K562 (cell line): ENCODE measurements around the gene ATL2. TPM values are rescaled to one million over a fixed set of nuclear protein-coding genes. Genes with fewer than 3 reads are reported as not detected.

ENCODE experiments used
- ATAC-seq: fragments of 200-7000 bp; cut with Tn5 transposase; 3 replicates; pipeline ENCODE4 v1.9.1; 2020; ENCODE audit warnings: moderate library complexity
- BruUV-seq: library from RNA; stranded (reverse); fragments of 400-500 nt; replicated peaks from 2 replicates; lab custom pipeline; 2021; lab: Mats Ljungman, UMichigan
- CTCF ChIA-PET: fragments of 300-600 bp; formaldehyde crosslinking; extraction: SDS; loops from one replicate; lab custom pipeline; 2021; ENCODE audit warnings: low intra/inter-chr PET ratio; lab: Yijun Ruan, JAX
- POLR2A ChIA-PET: fragments of 300-600, 350-650 bp; sonication (Branson Sonifier 250); formaldehyde crosslinking; extraction: SDS; loops from one replicate; lab custom pipeline; 2021; ENCODE audit warnings: antibody characterized with exemption, inconsistent platforms; lab: Yijun Ruan, JAX
- DNase-seq, 4 experiments: peaks; one replicate each; pipeline versions ENCODE4 v3.0.0 to v3.0.0-alpha.2; 2011 to 2018; ENCODE audit warnings: low spot score in 3 of 4, mixed read lengths in 3 of 4; ENCODE audit errors: extremely low read depth in 1 of 4
- FAIRE-seq: peaks from 2 replicates; lab custom pipeline; 2011; peaks lifted over from hg19 to GRCh38; lab: Jason Lieb, UNC
- H2AFZ ChIP-seq: 2 replicates; pipeline ENCODE4 v1.6.0; 2011; ENCODE audit warnings: low read depth, low read length, control low read depth, inconsistent platforms
- H3K27ac ChIP-seq: fragments of 200-600 bp; 3 replicates; pipeline ENCODE4 v1.8.0; 2011; ENCODE audit warnings: low read depth, mild to moderate bottlenecking, control low read depth, inconsistent platforms, low read length, moderate library complexity, mixed read lengths; ENCODE audit errors: extremely low read depth
- H3K27me3 ChIP-seq, 2 experiments: fragments of 300-600 bp in 1 of 2; 2 replicates in 1 of 2; 3 replicates in 1 of 2; pipeline versions ENCODE4 v1.6.0 to v1.8.0; 2011; ENCODE audit warnings: inconsistent platforms in 2 of 2, low read length in 2 of 2, mild to moderate bottlenecking in 1 of 2, mixed read lengths in 1 of 2, moderate library complexity in 1 of 2; ENCODE audit not compliant: control insufficient read depth in 2 of 2, insufficient read depth in 2 of 2
- H3K36me3 ChIP-seq: fragments of 300-600 bp; 3 replicates; pipeline ENCODE4 v1.8.0; 2011; ENCODE audit warnings: mild to moderate bottlenecking, low read length, inconsistent platforms; ENCODE audit not compliant: control insufficient read depth, insufficient read depth
- H3K4me1 ChIP-seq, 2 experiments: fragments of 200-600 bp in 1 of 2; replicated peaks in 1 of 2; 2 replicates in 1 of 2; 3 replicates in 1 of 2; pipeline versions ENCODE4 v1.5.1 to v1.8.0; 2011; ENCODE audit warnings: inconsistent platforms in 2 of 2, low read length in 2 of 2, mild to moderate bottlenecking in 1 of 2, mixed read lengths in 1 of 2, moderate library complexity in 1 of 2; ENCODE audit not compliant: control insufficient read depth in 2 of 2, insufficient read depth in 2 of 2
- H3K4me2 ChIP-seq: 2 replicates; pipeline ENCODE4 v1.6.1; 2011; ENCODE audit warnings: low read length, control low read depth, inconsistent platforms, mixed read lengths; ENCODE audit not compliant: insufficient read depth
- H3K4me3 ChIP-seq: fragments of 200-600 bp; sonication (generic), shearing (Covaris generic); 2 replicates; pipeline ENCODE4 v1.5.1; 2016; ENCODE audit warnings: control low read depth, inconsistent platforms
- H3K79me2 ChIP-seq: fragments of 200-600 bp; 3 replicates; pipeline ENCODE4 v1.8.0; 2011; ENCODE audit warnings: low read length, inconsistent platforms; ENCODE audit not compliant: control insufficient read depth, insufficient read depth
- H3K9ac ChIP-seq, 2 experiments: 2 replicates each; pipeline versions ENCODE4 v1.6.0 to v1.6.1; 2011; ENCODE audit warnings: low read depth in 2 of 2, low read length in 2 of 2, control low read depth in 1 of 2, inconsistent platforms in 1 of 2, mild to moderate bottlenecking in 1 of 2, mixed read lengths in 1 of 2; ENCODE audit not compliant: insufficient read depth in 1 of 2
- H3K9me1 ChIP-seq: one replicate; pipeline ENCODE4 v1.6.0; 2011; ENCODE audit warnings: inconsistent platforms, mild to moderate bottlenecking, low read length, moderate library complexity; ENCODE audit not compliant: control insufficient read depth, insufficient read depth
- H3K9me3 ChIP-seq: replicated peaks from 2 replicates; pipeline ENCODE4 v1.5.1; 2011; ENCODE audit warnings: low read depth, low read length, inconsistent platforms; ENCODE audit not compliant: control insufficient read depth, insufficient read depth
- H4K20me1 ChIP-seq: replicated peaks from 2 replicates; pipeline ENCODE4 v1.6.1; 2011; ENCODE audit warnings: low read length, inconsistent platforms, mixed read lengths; ENCODE audit not compliant: control insufficient read depth, insufficient read depth
- MLLT1 ChIP-seq, 2 experiments: fragments of 450-650 bp; IDR thresholded peaks; 2 replicates each; pipeline ENCODE4 v1.6.1; 2016
- NCOA2 ChIP-seq, 2 experiments: fragments of 450-650 bp; IDR thresholded peaks; 2 replicates each; pipeline ENCODE4 v1.6.1; 2018; ENCODE audit warnings: mild to moderate bottlenecking in 2 of 2, moderate library complexity in 1 of 2; ENCODE audit not compliant: partially characterized antibody in 2 of 2
- NFE2 ChIP-seq: IDR thresholded peaks from 2 replicates; pipeline ENCODE4 v1.6.1; 2014; ENCODE audit warnings: antibody characterized with exemption, low read depth
- PYGO2 ChIP-seq: fragments of 450-650 bp; IDR thresholded peaks from 2 replicates; pipeline ENCODE4 v1.6.1; 2016; ENCODE audit warnings: mild to moderate bottlenecking, missing genetic modification characterization, moderate library complexity, missing compliant biosample characterization
- RBM17 ChIP-seq: fragments of 200-400 bp; formaldehyde crosslinking; IDR thresholded peaks from 2 replicates; pipeline ENCODE4 v1.6.1; 2017; ENCODE audit warnings: low read depth, mild to moderate bottlenecking, low read length, borderline replicate concordance
- U2AF1 ChIP-seq: fragments of 200-400 bp; formaldehyde crosslinking; optimal IDR thresholded peaks from 2 replicates; pipeline ENCODE3; 2017; ENCODE audit warnings: mild to moderate bottlenecking, low read depth, low read length, moderate library complexity
- ZNF121 ChIP-seq: sonication (generic); formaldehyde crosslinking; conservative IDR thresholded peaks from 2 replicates; pipeline ENCODE4 v1.8.0; 2022; ENCODE audit warnings: missing genetic modification reagents
- WGBS: fragments of 100-300 bp; shearing (Covaris generic); methylation state at CpG from one replicate; pipeline ENCODE4 v1.1.6; 2016; ENCODE audit warnings: low coverage, mixed read lengths; ENCODE audit not compliant: insufficient coverage; ENCODE audit errors: missing lambda C conversion rate; 5-methylcytosine and 5-hydroxymethylcytosine counted together
- in situ Hi-C: fragments of 300-500 bp; cut with MboI; formaldehyde crosslinking; loops from 4 replicates; pipeline ENCODE4 v1.15.0; 2018; ENCODE audit warnings: inconsistent platforms, mixed read lengths
- intact Hi-C: fragments of 100-400 bp; cut with micrococcal nuclease; formaldehyde crosslinking; loops from 2 replicates; pipeline ENCODE4 v1.14.2; 2022
- polyA plus RNA-seq, 8 experiments: library from polyadenylated mRNA; depleted of rRNA in 4 of 8; stranded (reverse) in 5 of 8; unstranded in 3 of 8; fragments of >200 nt; fragmentation: Nextera tagmentation in 2 of 8; fragmentation: Illumina TruSeq in 1 of 8; extraction: Ambion mirVana in 2 of 8; extraction: Trizol in 1 of 8; gene quantifications; 2 replicates each; pipeline versions ENCODE4 v1.2.1 to v1.2.3, GENCODE V29; 2011 to 2014; ENCODE audit warnings: inconsistent platforms in 1 of 8, missing spikeins in 1 of 8
- total RNA-seq, 7 experiments: library from RNA; depleted of rRNA in 6 of 7; stranded (reverse); fragments of >200 nt in 6 of 7; fragmentation: Illumina TruSeq in 2 of 7; extraction: Trizol in 2 of 7; gene quantifications; 2 replicates each; pipeline versions ENCODE4 v1.2.1 to v1.2.3, GENCODE V29; 2011 to 2021; ENCODE audit warnings: low replicate concordance in 1 of 7
- TF ChIP-seq, protein P1 (sequence below): fragments of 450-650 bp; IDR thresholded peaks from 2 replicates; pipeline ENCODE4 v1.7.1; 2018; ENCODE audit warnings: mild to moderate bottlenecking, low read depth; ENCODE audit not compliant: partially characterized antibody

ATL2 gene
- total and polyA plus RNA-seq, 9 of the 15 experiments (the other 6 are each of a cell fraction or from before 2014, with no cell fraction given), result 12.0 to 80.8 (median 70.2) TPM

DNA sequence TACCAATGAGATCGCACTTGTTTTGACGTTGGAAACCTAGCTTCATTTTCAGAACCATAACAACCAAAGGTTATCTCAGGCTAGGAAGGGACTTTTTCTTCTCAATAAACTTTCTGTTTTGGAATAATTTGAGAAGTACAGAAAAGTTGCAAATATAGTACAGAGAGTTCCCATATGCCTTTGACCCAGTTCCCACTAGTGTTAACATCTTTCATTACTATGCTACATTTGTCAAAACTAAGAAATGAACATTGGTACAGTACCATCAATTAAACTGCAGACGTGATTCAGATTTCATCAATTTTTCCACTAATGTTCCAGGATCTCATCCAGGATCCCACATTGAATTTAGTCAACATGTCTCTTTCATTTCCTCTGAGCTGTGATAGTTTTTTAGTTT is 111.6 kb downstream of the ATL2 start:
- no peaks in the 10 kb centered on the region for H4K20me1 ChIP-seq
- no peak overlapping the region for H2AFZ ChIP-seq
- in situ Hi-C loops, result no loop called here
- H3K27ac ChIP-seq, result no peak overlapping the region
- no peaks in the 10 kb centered on the region for H3K9me1 ChIP-seq
- no peak overlapping the region for H3K9ac ChIP-seq
- peaks cover 5% of the 10 kb centered on the region; the same call in 1 of the 2 replicates for H3K9me3 ChIP-seq
- H3K27me3 ChIP-seq, result peaks cover 10 to 24% of the 10 kb centered on the region in 2 experiments; a peak in 3 of 5 replicates
- ChIA-PET CTCF (no interaction called here), POLR2A (interaction anchor here (0.6 kb wide), 1 partner anchor 23 kb away, joined by 3 read pairs; no protein-coding TSS in a partner anchor)
- DNase-seq (no peak), ATAC-seq (no peak), FAIRE-seq (no peak)
- no peak overlapping the region for H3K4me2 ChIP-seq
- H3K79me2 ChIP-seq, result no peaks in the 10 kb centered on the region
- no peaks in the 10 kb centered on the region for H3K4me1 ChIP-seq
- no peak overlapping the region for H3K4me3 ChIP-seq
- WGBS, result 0% methylated on average over 3 of the region's 3 CpGs
- no TSS peak for BruUV-seq
- TF ChIP-seq NFE2 (no peak), MLLT1 (IDR thresholded peaks at IDR 0.05) (no peak), NCOA2 (IDR thresholded peaks at IDR 0.05; ENCODE audit: partially characterized antibody in 2 of 2) (no peak), ZNF121 (no peak), U2AF1 (no peak), RBM17 (no peak), PYGO2 (tag) (no peak)
- TF ChIP-seq, protein P1, sequence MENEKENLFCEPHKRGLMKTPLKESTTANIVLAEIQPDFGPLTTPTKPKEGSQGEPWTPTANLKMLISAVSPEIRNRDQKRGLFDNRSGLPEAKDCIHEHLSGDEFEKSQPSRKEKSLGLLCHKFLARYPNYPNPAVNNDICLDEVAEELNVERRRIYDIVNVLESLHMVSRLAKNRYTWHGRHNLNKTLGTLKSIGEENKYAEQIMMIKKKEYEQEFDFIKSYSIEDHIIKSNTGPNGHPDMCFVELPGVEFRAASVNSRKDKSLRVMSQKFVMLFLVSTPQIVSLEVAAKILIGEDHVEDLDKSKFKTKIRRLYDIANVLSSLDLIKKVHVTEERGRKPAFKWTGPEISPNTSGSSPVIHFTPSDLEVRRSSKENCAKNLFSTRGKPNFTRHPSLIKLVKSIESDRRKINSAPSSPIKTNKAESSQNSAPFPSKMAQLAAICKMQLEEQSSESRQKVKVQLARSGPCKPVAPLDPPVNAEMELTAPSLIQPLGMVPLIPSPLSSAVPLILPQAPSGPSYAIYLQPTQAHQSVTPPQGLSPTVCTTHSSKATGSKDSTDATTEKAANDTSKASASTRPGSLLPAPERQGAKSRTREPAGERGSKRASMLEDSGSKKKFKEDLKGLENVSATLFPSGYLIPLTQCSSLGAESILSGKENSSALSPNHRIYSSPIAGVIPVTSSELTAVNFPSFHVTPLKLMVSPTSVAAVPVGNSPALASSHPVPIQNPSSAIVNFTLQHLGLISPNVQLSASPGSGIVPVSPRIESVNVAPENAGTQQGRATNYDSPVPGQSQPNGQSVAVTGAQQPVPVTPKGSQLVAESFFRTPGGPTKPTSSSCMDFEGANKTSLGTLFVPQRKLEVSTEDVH, result no peak
- TF ChIP-seq, all 486 proteins: peak for 0
- no peaks in the 10 kb centered on the region for H3K36me3 ChIP-seq
- intact Hi-C loops, result no loop called here
